Measurements from ENCODE around the gene PRMT7. TPM values are rescaled to one million over a fixed set of nuclear protein-coding genes. Genes with fewer than 3 reads are reported as not detected.

The PRMT7 gene
- total RNA-seq, 1 experiment from 2014 or later, result 33.1 TPM

DNA sequence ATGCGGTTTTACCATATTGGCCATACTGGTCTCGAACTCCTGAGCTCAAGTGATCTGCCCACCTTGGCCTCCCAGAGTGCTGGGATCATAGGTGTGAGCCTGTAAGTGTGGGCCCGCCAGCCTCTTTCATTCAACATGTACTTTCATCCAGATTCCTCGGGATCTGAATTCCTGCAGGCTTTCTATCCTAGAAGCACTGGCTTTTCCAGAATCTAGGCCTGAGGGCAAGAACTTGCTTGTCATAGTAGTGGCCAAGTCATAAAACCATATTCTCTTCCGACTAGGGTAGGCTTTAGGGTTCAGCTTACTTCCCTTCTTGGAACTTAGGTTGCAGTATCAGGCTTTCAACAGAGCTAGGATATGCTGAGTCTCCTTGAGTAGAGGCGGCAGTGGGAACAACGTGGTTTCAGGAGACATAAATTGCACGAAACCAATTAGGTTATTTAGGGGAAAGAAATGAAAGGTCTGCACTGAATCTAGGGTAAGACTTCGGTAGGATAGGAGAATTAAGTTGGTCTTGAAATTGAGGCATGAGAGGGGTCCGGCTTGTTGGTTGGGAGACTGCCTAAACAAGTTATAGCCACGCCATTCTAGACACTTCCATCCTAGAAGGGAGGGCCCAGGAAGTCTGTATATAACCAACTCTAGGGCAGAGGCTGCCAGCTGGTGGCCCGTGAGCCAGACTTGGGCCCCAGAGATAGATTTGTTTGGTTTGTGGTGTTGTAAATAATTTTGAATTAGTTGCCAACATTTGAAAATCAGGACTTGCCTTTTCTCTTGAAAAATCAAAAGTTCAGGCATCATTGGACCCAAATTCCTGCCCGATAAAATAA, 30.9 kb upstream of the PRMT7 start:
- Histone ChIP-seq H3K27me3 (ENCODE audit: control insufficient read depth, insufficient read depth, low read length) (no peaks in the 10 kb centered on the region), H3K4me1 (ENCODE audit: control insufficient read depth, insufficient read depth, low read length) (no peaks in the 10 kb centered on the region), H3K36me3 (ENCODE audit: control insufficient read depth, insufficient read depth, low read length) (no peaks in the 10 kb centered on the region), H3K4me3 (ENCODE audit: low read depth in 2 of 2, low read length in 2 of 2) (no peak overlapping the region), H3K27ac (ENCODE audit: low read length) (no peak overlapping the region), H3K9me3 (ENCODE audit: control insufficient read depth, insufficient read depth, low read depth, low read length) (no peaks in the 10 kb centered on the region)
- DNase-seq (ENCODE audit: low read depth, low spot score) (no peak), ATAC-seq (no peak)
- intact Hi-C loops (cut with micrococcal nuclease; ENCODE audit: unreplicated experiment), result no loop called here
- TF ChIP-seq POLR2AphosphoS5 (IDR thresholded peaks at IDR 0.05; ENCODE audit: low read depth, low read length) (no peak), SIN3A (IDR thresholded peaks at IDR 0.05; ENCODE audit: borderline replicate concordance, insufficient read depth, low read depth, low read length) (no peak), TCF7L2 (IDR thresholded peaks at IDR 0.05; ENCODE audit: low read depth, low read length) (no peak)
- TF ChIP-seq, protein P1, sequence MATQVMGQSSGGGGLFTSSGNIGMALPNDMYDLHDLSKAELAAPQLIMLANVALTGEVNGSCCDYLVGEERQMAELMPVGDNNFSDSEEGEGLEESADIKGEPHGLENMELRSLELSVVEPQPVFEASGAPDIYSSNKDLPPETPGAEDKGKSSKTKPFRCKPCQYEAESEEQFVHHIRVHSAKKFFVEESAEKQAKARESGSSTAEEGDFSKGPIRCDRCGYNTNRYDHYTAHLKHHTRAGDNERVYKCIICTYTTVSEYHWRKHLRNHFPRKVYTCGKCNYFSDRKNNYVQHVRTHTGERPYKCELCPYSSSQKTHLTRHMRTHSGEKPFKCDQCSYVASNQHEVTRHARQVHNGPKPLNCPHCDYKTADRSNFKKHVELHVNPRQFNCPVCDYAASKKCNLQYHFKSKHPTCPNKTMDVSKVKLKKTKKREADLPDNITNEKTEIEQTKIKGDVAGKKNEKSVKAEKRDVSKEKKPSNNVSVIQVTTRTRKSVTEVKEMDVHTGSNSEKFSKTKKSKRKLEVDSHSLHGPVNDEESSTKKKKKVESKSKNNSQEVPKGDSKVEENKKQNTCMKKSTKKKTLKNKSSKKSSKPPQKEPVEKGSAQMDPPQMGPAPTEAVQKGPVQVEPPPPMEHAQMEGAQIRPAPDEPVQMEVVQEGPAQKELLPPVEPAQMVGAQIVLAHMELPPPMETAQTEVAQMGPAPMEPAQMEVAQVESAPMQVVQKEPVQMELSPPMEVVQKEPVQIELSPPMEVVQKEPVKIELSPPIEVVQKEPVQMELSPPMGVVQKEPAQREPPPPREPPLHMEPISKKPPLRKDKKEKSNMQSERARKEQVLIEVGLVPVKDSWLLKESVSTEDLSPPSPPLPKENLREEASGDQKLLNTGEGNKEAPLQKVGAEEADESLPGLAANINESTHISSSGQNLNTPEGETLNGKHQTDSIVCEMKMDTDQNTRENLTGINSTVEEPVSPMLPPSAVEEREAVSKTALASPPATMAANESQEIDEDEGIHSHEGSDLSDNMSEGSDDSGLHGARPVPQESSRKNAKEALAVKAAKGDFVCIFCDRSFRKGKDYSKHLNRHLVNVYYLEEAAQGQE (IDR thresholded peaks at IDR 0.05; ENCODE audit: insufficient read depth in 1 of 2, low read depth in 2 of 2, low read length in 1 of 2), result no peak
- TF ChIP-seq, protein P2, sequence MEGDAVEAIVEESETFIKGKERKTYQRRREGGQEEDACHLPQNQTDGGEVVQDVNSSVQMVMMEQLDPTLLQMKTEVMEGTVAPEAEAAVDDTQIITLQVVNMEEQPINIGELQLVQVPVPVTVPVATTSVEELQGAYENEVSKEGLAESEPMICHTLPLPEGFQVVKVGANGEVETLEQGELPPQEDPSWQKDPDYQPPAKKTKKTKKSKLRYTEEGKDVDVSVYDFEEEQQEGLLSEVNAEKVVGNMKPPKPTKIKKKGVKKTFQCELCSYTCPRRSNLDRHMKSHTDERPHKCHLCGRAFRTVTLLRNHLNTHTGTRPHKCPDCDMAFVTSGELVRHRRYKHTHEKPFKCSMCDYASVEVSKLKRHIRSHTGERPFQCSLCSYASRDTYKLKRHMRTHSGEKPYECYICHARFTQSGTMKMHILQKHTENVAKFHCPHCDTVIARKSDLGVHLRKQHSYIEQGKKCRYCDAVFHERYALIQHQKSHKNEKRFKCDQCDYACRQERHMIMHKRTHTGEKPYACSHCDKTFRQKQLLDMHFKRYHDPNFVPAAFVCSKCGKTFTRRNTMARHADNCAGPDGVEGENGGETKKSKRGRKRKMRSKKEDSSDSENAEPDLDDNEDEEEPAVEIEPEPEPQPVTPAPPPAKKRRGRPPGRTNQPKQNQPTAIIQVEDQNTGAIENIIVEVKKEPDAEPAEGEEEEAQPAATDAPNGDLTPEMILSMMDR (IDR thresholded peaks at IDR 0.05), result no peak
- in situ Hi-C loops (cut with HindIII; ENCODE audit: low pct_unique_long_range_greater_than_20kb, low sequenced_read_pairs), result no loop called here
- ChIA-PET CTCF (interaction anchor here (0.7 kb wide), 1 partner anchor 16 kb away, joined by 3 read pairs; the partner anchor contains the start of gene SLC7A6), POLR2A (interaction anchor here (0.6 kb wide), 3 partner anchors 10 to 207 kb away, joined by 3 to 6 read pairs (median 3); no protein-coding TSS in a partner anchor)
- BruUV-seq (replicated peaks), result no TSS peak

DNA sequence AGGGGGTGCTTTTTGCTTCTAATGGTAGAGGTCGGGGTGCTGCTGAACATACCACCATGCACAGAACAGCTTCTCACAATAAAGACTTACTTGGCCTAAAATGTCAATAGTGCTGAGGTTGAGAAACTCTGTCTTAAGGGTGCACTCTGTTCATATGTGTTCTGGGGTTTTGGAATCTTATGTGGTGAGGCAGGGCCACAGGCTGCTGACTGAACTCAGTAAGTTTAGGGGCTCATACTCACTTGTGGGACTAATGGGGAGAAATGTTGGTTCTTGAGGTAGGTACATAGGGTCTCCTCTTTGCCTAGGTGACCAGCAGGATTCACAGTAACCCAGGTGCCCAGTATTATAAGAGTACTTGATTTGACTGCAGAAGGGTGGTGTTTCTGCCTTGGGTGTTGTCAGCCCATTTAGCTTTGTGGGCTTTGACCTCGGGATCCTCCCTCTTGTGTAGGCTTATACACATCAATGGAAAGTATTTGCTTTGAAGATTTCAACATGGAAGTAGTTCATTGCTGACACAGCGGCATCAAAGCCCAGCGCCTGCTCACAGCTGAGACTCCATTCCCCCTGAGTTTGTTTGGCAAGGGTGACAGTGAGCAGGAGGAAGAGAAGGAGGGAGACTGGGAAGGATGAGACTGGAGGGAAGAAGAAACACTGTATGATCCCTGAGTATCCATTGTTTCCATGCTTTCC, 29.3 kb upstream of the PRMT7 start:
- in situ Hi-C loops (cut with HindIII; ENCODE audit: low pct_unique_long_range_greater_than_20kb, low sequenced_read_pairs), result no loop called here
- DNase-seq (ENCODE audit: low read depth, low spot score) (no peak), ATAC-seq (no peak)
- ChIA-PET POLR2A (no interaction called here), CTCF (no interaction called here)
- intact Hi-C loops (cut with micrococcal nuclease; ENCODE audit: unreplicated experiment), result no loop called here
- H3K36me3 ChIP-seq (ENCODE audit: control insufficient read depth, insufficient read depth, low read length), result no peaks in the 10 kb centered on the region; the same call in 1 of the 2 replicates
- no peaks in the 10 kb centered on the region for H3K9me3 ChIP-seq (ENCODE audit: control insufficient read depth, insufficient read depth, low read depth, low read length)
- no TSS peak for BruUV-seq (replicated peaks)
- TF ChIP-seq, protein P1 (IDR thresholded peaks at IDR 0.05; ENCODE audit: insufficient read depth in 1 of 2, low read depth in 2 of 2, low read length in 1 of 2), result no peak
- no peak overlapping the region for H3K4me3 ChIP-seq (ENCODE audit: low read depth in 2 of 2, low read length in 2 of 2)
- H3K4me1 ChIP-seq (ENCODE audit: control insufficient read depth, insufficient read depth, low read length), result no peaks in the 10 kb centered on the region
- H3K27me3 ChIP-seq (ENCODE audit: control insufficient read depth, insufficient read depth, low read length), result no peaks in the 10 kb centered on the region
- no peak overlapping the region for H3K27ac ChIP-seq (ENCODE audit: low read length)

Data from Panc1 (cell line).